ENCODE measurements around the gene GDNF. TPM values are rescaled to one million over a fixed set of nuclear protein-coding genes. Genes with fewer than 3 reads are reported as not detected.

The GDNF gene
- total RNA-seq, 1 experiment from 2014 or later, result not detected

GRCh38 chr5:37855438-37855837, 15.6 kb upstream of the GDNF start:
- DNase-seq, result no peak
- Histone ChIP-seq H3K9me3 (no peaks in the 10 kb centered on the region), H3K36me3 (no peaks in the 10 kb centered on the region), H3K27me3 (no peaks in the 10 kb centered on the region), H3K4me3 (no peak overlapping the region)

- no peaks in the 10 kb centered on the region for H3K36me3 ChIP-seq
- no peak overlapping the region for H3K4me3 ChIP-seq
- no peaks in the 10 kb centered on the region for H3K27me3 ChIP-seq
- no peaks in the 10 kb centered on the region for H3K9me3 ChIP-seq
- DNase-seq, result no peak
These were observed 11.5 kb upstream of the GDNF start for GRCh38 chr5:37851305-37851704.

GRCh38 chr5:37850226-37850865, 10.5 kb upstream of the GDNF start:
- H3K27me3 ChIP-seq, result no peaks in the 10 kb centered on the region
- H3K9me3 ChIP-seq, result no peaks in the 10 kb centered on the region
- H3K36me3 ChIP-seq, result no peaks in the 10 kb centered on the region
- no peak overlapping the region for H3K4me3 ChIP-seq
- no peak for DNase-seq

GRCh38 chr5:37849641-37850040, 9.8 kb upstream of the GDNF start:
- Histone ChIP-seq H3K4me3 (no peak overlapping the region), H3K27me3 (no peaks in the 10 kb centered on the region), H3K36me3 (no peaks in the 10 kb centered on the region), H3K9me3 (no peaks in the 10 kb centered on the region)
- DNase-seq, result no peak

GRCh38 chr5:37847978-37848425, 8.2 kb upstream of the GDNF start:
- H3K4me3 ChIP-seq, result no peak overlapping the region
- DNase-seq, result peak; percentile 56
- no peaks in the 10 kb centered on the region for H3K9me3 ChIP-seq
- no peaks in the 10 kb centered on the region for H3K36me3 ChIP-seq
- H3K27me3 ChIP-seq, result no peaks in the 10 kb centered on the region

- no peak for DNase-seq
- H3K27me3 ChIP-seq, result no peaks in the 10 kb centered on the region
- H3K4me3 ChIP-seq, result no peak overlapping the region
- no peaks in the 10 kb centered on the region for H3K9me3 ChIP-seq
- no peaks in the 10 kb centered on the region for H3K36me3 ChIP-seq
These were observed 7.0 kb upstream of the GDNF start for GRCh38 chr5:37846786-37847310.

GRCh38 chr5:37844009-37844408, 4.2 kb upstream of the GDNF start:
- Histone ChIP-seq H3K27me3 (peaks cover 5% of the 10 kb centered on the region), H3K4me3 (no peak overlapping the region), H3K9me3 (no peaks in the 10 kb centered on the region), H3K36me3 (no peaks in the 10 kb centered on the region)
- DNase-seq, result no peak

GRCh38 chr5:37842048-37842447, 2.2 kb upstream of the GDNF start:
- H3K27me3 ChIP-seq, result peaks cover 14% of the 10 kb centered on the region
- no peak for DNase-seq
- no peak overlapping the region for H3K4me3 ChIP-seq
- no peaks in the 10 kb centered on the region for H3K36me3 ChIP-seq
- H3K9me3 ChIP-seq, result no peaks in the 10 kb centered on the region

- Histone ChIP-seq H3K4me3 (no peak overlapping the region), H3K36me3 (no peaks in the 10 kb centered on the region), H3K27me3 (peaks cover 16% of the 10 kb centered on the region), H3K9me3 (no peaks in the 10 kb centered on the region)
- no peak for DNase-seq
These were observed 1.4 kb upstream of the GDNF start for GRCh38 chr5:37841203-37841602.

- Histone ChIP-seq H3K36me3 (no peaks in the 10 kb centered on the region), H3K9me3 (no peaks in the 10 kb centered on the region), H3K4me3 (peak overlapping the region; percentile 47), H3K27me3 (peaks cover 16% of the 10 kb centered on the region)
- DNase-seq, result peak; percentile 78
These were observed 503 bp upstream of the GDNF start for GRCh38 chr5:37840053-37841034.

- no peak for DNase-seq
- Histone ChIP-seq H3K36me3 (no peaks in the 10 kb centered on the region), H3K27me3 (peaks cover 16% of the 10 kb centered on the region), H3K9me3 (no peaks in the 10 kb centered on the region), H3K4me3 (no peak overlapping the region)
These were observed 904 bp downstream of the GDNF start for GRCh38 chr5:37838933-37839341.

GRCh38 chr5:37838152-37838932, 1.5 kb downstream of the GDNF start:
- H3K36me3 ChIP-seq, result no peaks in the 10 kb centered on the region
- no peak for DNase-seq
- no peaks in the 10 kb centered on the region for H3K9me3 ChIP-seq
- H3K4me3 ChIP-seq, result no peak overlapping the region
- peaks cover 16% of the 10 kb centered on the region for H3K27me3 ChIP-seq

- H3K4me3 ChIP-seq, result peak overlapping the region; percentile 36
- no peaks in the 10 kb centered on the region for H3K9me3 ChIP-seq
- peaks cover 16% of the 10 kb centered on the region for H3K27me3 ChIP-seq
- H3K36me3 ChIP-seq, result no peaks in the 10 kb centered on the region
- peak; percentile 52 for DNase-seq
These were observed 2.3 kb downstream of the GDNF start for GRCh38 chr5:37837414-37838032.

GRCh38 chr5:37836592-37837413, 3.0 kb downstream of the GDNF start:
- Histone ChIP-seq H3K36me3 (no peaks in the 10 kb centered on the region), H3K27me3 (peaks cover 16% of the 10 kb centered on the region), H3K4me3 (peak overlapping the region; percentile 36), H3K9me3 (no peaks in the 10 kb centered on the region)
- peak; percentile 34 for DNase-seq

- no peaks in the 10 kb centered on the region for H3K9me3 ChIP-seq
- no peak overlapping the region; the same call in 1 of the 2 replicates for H3K4me3 ChIP-seq
- H3K27me3 ChIP-seq, result peaks cover 16% of the 10 kb centered on the region
- DNase-seq, result no peak
- no peaks in the 10 kb centered on the region for H3K36me3 ChIP-seq
These were observed 3.6 kb downstream of the GDNF start for GRCh38 chr5:37836235-37836591.
